GM21737 (cell line): ENCODE data around the gene SAFB2.

ENCODE experiments used
- ATAC-seq: cut with Tn5 transposase; IDR thresholded peaks from one replicate; pipeline ENCODE4 v1.9.1; 2021; ENCODE audit warnings: mild to moderate bottlenecking, moderate library complexity; ENCODE audit not compliant: unreplicated experiment

The SAFB2 gene

DNA sequence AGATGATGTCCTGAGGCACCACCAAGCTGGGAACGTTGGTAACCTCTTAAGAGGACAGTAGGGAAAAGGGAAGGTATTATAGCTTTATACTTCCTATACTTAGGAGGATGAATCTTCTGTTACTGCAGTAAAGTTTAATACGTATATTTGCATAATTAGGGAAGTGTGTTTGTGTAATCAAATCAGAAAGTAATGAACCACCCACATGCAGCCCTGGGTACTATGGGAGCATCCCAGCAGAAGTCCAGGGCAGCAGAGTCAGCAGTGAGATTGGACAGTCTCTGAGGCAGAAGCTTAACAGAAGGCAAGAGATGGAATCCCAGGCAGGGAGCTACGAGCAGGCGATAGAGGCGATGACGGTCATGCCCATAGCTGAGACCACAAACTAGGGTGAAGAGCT is 12.9 kb upstream of the SAFB2 start:
- no peak for ATAC-seq

DNA sequence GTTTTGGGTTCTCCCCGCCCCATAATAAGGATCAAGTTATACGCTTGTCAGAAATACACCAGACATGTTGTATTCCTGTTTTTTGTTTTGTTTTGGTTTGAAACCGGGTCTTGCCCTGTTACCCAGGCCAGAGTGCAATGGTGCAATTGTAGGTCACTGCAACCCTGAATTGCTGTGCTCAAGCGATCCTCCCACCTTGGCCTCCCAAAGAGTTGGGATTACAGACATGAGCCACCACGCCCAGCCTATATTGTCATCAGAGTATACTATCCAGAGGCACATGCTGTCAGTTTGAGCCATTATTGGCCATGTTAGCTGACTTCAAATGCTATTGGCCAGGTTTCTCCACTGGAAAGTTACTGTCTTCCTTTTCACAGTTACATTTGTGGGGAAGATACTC is 10.1 kb upstream of the SAFB2 start:
- no peak for ATAC-seq

DNA sequence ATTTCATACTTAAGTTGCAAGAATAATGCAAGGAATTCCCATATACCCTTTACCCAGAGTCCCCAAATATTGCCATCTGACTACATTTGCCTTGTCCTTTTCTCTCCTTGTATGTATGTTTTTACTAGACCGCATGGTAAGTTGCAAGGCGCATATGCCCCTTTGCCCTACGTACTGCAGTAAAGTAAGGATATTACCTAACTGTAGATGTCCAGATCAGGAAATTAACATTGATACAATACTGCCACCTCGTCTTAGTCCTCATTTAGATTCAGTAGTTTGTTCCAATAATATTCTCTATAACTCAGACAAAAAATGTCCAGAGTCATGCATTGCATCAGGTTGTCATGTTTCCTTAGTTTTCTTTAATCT is 9.7 kb upstream of the SAFB2 start:
- ATAC-seq: no peak

DNA sequence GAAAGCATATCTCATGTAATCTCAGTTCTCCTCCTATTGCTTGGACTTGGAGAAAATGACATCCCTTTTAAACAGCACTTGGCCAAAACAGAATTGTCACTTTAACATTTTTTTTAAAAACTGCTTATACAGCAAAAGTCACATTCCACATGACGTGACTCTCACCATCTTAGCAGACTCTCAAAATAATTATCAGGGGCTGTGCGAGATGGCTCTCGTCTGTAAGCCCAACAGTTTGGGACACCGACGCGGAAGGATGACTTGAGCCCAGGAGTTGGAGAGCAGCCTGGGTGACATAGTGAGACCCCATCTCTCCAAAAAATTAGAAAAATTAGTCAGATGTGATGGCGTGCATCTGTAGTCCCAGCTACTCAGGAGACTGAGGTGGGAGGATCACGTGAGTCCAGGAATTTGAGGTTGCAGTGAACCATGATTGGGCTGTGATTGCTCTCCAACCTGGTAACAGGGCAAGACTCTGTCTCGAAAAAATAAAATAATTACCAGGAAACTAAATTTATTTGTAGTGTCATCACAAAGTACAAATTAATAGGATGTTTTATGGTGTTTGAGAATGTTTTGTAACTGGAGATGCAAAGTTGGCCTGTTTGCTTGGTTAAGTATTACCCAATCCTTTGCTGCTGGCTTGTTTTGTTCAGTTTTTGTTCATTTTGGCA is 9.1 kb upstream of the SAFB2 start:
- no peak for ATAC-seq

DNA sequence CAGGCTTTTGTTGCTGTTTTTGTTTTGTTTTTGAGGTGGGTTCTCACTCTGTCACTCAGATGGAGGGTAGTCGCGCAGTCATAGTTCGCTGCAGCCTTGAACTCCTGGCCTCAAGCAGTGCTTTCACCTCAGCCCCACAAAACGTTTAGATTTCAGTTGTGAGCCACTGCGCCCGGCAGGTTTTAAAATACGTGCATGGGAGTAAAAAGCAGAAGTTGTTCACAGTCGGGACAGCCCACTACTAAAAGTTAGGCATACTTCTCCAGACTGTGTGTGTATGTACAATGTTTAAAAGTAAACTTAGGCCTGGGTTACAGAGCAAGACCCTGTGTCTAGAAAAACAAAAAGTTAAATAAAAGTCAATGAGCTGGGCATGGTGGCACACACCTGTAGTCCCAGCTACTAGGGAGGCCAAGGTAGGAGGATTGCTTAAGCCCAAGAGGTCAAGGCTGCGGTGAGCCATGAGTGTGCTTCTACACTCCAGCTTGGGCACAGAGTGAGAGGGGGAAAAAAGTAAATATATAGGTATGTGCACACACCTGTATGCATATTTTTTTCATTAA is 6.4 kb upstream of the SAFB2 start:
- no peak for ATAC-seq

DNA sequence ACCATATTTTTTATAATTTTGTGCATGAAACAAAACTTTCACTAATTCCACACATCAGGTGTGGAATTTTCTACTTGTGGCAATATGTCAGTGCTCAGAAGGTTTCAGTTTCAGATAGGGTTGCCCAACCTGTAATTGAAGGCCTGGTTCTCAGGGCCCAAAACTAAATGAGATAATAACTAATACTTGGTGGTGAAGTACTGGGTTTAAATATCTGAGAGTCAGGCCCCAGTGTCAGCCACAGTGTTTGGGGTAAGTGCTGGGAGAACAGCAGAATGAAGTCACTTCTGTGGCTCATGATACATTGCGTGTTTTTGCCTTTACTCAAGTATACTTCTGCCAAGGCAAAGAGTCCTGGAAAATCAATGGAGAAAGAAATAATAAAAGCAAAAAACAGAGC is 5.9 kb upstream of the SAFB2 start:
- ATAC-seq: no peak

DNA sequence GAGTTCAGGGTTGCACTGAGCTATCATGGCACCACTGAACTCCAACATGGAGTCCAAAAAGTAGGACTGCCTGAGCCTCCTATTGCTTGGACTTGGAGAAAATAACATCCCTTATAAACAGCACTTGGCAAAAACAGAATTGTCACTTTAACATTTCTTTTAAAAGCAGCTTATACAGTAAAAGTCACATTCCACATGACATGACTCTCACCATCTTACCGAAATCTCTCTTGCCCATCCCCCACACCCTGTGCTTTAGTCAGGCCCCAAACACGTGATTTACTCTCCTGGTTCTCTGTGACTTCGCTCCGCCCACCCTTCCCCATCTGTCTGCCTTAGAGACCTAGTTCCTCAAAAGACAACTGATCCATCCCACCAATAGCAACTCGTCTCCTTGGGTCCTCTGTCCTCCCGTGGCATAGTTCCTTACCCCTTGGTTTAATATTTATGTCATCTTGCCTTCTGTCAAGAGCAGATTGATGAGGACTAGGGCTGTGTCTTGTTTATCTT is 4.9 kb upstream of the SAFB2 start:
- ATAC-seq: no peak

DNA sequence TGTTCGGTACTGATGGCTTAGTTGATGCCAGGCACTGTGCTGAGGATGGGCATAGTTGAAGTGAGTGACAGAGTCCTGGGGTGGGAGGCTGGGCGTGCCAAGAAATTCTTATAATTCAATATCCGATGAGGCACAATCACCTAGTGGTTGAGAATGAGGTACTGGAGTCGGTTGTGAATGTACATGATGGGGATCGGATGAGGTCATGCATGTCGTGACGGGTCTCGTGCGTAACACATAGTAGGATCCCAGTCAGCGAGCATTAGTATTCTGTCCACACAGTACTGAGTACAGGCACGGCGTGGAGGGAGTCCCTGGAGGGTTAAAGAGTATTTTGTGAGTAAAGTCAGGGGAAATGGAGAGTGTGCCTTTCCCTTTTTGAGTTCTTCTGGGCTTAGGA is 3.1 kb upstream of the SAFB2 start:
- ATAC-seq: no peak

DNA sequence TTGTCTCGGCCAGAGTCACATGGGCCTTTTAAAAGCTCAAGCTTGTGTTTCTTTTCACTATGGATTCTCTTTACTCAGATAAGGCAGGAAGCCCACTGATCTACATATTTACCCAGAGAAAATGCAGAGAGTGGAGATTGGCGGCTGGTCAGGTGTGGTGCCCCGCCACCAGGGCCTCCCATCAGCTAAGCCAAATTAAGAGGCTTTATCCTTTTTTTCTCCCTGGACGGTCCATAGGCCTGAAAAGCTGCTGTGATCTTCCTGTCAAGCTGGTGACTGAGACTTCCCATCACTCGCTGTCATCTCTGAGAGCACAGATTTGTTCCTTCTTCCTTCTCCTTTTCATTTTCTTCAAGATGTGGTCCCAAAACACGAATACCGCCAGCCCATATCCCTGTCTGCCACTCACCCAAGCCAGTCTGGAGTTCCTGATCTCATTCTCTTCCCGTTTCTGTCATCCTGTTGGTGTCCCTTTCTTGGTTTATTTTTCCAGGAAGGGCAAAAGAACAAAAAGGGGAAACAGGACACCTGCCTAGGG is 2.2 kb upstream of the SAFB2 start:
- ATAC-seq: no peak

DNA sequence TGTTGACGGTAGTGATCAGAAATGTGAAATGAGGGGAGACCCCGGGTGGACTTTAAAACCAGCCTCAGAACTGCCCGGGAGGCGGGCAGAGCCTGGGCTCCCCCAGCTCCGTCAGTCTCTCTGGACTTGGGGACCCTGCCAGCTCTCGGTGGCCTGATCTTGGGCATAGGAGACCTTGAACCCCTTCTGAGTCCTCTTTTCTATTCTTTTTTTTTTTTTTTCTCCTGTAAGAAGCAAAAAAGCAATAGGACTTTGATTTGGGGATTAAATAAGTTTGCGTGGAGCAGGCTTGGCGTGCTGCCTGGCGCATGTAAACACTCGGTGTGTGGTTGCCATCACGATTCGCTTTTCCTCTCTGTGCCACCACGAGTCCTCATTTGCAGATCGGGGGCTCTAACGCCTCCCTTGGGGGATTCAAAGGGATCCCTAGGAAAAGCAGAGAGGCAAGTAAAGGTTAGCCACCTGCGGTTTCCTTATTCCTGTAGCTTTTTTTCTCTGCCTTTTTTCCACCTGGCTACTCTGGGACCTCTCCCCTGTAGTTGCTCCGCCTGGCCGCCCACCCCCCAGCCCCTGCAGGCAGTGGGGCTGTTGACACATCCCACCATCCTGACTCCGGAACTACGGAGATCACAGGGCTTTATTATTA is 1.6 kb upstream of the SAFB2 start:
- ATAC-seq: no peak

DNA sequence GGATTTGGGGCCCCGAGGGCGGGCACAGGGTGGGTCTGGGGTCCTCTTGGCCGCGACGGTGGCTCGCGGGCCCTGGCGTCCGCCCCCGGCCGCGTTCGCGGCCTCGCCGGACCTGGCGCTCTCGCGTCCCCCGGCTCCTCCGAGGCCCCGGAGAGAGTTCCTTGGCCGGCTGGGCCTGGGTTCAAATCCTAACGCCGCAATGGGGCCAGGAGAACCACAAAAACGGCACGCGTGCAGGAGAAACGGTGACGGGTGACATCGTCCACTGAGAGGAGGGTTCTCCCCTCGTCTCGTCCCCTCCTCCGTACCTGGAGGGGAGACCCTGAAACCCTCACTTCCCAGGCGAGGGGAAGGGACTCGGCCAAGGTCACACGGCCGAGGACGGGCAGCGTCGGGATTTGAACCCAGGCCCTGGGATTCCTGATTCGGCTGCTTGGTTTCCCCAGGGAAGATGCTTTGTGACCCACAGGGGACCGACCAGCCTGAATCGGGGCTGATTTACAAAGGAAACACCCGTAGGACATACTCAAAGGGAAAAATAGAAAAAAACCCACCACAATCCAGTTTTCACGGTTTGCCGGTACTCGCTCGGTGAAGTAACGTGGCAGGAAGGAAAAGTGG is 931 bp upstream of the SAFB2 start:
- ATAC-seq: peak; percentile 12

DNA sequence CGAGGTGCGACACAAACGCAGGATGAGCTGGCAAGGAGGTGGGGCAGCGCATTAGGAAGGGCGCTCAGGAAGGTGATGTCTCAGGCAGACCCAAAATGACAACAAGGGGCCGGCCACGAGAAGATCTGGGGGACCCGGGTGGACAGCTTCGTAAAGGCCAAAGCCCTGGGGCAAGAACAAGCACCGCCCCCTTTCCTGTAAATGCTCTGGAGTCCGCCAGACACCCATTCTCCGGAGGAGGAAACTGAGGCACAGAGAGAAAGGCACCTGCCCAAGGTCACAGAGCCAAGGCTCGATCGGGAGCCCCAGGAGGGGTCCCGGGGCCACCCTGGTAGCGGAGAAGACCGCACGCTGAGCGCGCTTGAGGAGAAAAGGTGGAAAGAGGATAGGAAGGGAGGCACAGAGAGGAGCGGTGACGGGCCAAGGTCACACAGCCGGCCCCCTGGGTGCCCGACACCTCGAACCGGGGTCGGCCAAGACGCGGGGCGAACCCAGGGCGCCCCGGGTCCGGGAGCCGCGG is 571 bp downstream of the SAFB2 start:
- no peak for ATAC-seq

DNA sequence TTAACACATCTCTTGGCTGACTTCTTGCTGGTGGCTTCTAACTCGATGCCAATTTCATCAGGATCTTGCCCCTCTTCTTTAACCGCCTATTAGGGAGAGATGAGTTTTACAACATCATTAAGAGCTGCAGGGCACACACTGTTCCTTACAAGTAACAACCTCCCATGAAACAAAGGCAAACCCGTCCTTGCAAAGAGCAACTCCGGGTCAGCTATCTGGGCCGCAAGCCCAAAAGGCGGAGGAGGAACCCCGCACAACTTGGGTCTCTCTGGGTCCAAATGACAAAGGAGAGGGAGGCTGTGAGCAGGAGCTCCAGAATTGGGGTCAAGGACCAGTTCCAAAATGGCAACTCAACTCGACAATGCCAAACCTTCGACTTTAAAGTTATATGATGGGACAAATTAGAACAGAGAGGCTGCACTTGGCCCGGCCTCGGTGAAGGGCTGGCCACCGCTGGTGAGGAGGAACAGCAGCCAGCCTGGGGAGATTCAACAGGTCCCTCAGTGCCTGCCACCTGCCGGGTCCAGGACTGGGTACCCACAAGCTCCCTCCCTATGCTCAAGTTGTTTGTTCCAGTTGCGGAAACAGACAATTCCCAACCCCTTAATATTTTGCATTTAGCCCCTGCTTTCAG is 1.1 kb downstream of the SAFB2 start:
- ATAC-seq: no peak

DNA sequence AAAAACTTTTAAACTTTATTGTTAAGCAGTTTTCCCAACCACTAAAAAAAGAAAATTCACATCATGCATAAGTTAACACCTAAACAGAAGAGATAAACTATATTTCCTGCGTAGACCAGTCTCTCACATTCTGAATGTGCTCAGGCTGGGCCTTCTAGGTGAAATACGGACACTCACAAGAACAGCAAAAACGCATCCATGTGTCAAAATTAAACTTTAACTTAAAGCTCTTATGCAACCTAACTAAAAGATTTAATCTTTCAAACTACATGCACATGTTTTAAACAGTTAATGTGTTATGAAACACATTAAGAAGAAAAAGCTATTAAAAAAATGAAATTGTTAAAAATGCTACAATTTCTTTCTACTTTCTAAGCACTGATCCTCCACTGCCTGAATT is 2.6 kb downstream of the SAFB2 start:
- ATAC-seq: no peak

DNA sequence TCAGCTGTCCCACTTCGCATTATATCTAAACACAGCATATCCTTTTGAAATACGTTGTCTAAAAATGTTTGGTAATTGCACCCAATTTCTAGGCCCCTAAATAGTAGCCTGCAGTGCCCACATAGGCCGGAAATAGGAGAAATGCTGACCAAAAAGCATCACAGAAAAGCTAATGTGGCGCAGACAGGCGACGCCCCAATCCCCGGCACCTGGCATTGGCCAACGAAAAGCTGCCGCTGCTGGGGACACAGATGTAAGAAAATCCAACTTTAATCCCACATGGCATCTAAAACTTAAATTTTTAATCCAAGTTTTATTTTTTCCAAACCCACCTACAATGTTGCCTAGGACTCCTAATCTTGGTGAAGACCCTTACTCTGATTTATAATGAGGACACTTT is 4.0 kb downstream of the SAFB2 start:
- ATAC-seq: no peak

DNA sequence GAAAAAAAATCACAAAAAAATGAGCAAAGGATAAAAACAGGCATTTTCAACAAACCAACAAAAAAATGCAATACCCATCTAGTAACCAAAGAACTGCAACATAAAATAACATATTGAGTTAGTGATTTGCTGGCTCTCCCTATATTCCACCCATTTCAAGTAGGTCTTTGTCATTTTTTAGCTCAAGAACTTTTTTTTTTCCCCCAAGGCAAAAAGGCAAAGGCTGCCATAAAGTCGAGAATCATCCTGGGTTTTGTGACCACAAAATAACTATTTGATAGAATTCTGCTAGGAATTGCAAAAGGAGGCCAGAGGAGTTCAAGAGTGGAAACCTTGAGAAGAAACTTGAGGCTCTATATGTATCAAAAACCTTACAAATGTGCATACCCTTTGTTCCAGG is 5.5 kb downstream of the SAFB2 start:
- no peak for ATAC-seq

DNA sequence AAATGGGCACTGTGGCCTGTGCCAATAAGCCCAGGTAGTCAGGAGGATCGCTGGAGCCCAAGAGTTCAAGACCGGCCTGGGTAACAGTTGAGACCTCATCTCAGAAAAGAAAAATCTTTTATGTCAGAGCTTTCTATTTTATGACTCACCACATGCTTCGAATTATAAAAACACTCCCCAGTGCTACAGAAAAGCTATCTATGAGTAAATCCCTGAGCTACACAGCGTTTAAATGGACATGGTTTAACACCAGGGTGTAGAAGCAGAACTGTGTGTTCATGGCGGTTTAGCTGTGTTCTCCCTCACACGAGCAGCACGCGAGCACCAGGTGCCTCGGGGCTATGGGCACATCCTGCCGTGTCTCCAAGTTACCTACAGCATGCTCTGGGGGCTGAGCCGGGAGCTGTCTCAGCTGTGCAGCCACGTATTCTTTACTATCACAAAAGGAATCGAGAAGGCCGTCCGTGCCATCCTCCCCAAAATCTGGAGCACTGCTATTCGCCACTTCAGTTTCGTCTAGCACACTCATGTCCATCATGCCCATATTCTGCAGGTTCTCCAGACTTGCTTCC is 6.7 kb downstream of the SAFB2 start:
- no peak for ATAC-seq

DNA sequence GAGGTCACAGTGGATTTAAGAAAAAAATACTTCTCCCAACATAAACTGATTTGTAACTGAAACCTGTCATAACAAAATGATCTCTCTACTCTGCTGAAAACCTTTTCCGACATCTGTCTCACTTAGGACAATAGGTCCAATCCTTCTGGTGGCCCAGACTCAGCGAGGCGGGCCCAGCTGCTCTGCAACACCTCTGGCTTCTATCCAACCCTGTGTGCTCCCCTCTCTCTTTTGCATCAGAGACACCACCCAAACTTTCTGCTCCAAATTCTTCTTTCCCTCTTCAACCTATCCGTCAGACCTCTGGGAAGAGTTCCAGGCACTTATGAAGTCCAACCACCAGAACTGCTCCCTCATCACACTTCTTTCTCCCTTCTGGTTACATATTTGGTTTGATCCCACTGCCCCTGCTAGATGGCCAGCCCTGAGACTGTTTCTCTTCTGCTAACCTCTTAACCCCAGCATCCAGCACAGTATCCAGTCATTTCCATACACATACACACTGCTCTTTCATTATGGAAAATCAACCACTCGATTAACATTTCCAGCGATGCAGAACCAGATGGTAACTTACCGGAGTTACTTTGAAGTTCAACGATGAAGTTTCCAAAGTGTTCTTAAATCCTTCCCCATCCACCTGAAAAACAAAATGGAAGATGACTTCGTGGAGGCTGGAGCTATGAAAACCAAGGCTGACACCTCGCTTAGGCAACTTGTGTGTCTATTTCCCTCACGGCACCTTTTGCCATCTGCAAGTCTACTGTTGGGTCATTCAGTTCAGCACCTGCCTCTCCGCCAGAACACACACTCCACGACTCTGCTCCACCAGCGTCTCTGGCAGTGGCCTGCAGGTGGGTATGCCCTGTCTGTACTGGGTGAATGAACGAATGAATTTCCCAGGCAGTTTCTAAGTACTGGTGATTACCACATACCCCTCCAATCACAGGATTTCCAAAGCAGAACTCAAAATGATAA is 9.4 kb downstream of the SAFB2 start:
- ATAC-seq: no peak

DNA sequence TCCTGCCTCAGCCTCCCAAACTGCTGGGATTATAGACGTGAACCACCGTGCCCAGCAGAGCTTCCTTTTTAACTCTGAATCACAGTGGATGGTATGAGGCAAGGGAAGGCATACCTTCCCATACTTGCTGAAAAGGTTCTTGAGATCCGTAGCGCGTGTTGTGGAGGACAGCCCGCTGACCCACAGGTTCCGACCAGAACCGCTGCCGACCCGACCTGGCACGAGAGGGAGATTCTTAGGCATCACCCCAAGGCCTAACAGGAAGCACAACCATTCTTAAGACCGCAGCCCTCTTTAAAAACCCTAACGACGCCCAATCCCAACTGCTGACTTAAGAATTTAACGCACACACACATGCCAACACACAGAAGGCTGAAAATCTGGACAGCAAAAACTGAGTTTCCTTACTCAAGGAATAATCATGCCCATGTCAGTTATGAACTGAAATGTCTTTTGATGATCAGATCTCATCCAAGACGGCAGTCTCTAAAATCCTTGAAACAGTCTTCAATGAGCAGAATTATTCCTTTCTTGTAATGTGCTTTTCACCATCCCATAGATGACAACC is 12.6 kb downstream of the SAFB2 start:
- ATAC-seq: no peak
